GM12892 (cell line): ENCODE results near the gene FGGY.
"Not testable (repeated sequence)": the region's sequence is repeated elsewhere in the genome, so short reads cannot be mapped to it uniquely, and the experiment has no call there.

Experiments
- DNase-seq: peaks from one replicate; pipeline ENCODE4 v3.0.0; 2011; ENCODE audit not compliant: insufficient read length
- FAIRE-seq: peaks from 2 replicates; lab custom pipeline; 2011; peaks lifted over from hg19 to GRCh38; lab: Jason Lieb, UNC
- POLR2A ChIP-seq: IDR thresholded peaks from 2 replicates; pipeline ENCODE4 v1.6.1; 2011; ENCODE audit warnings: low read depth, low read length, control low read depth
- POLR2AphosphoS5 ChIP-seq: IDR thresholded peaks from 2 replicates; pipeline ENCODE4 v1.6.1; 2011; ENCODE audit warnings: low read depth, low read length, control low read depth
- TAF1 ChIP-seq: IDR thresholded peaks from 2 replicates; pipeline ENCODE4 v1.6.1; 2011; ENCODE audit warnings: low read depth, mild to moderate bottlenecking, control low read depth, low read length, borderline replicate concordance

Gene FGGY

GRCh38 chr1:59521456-59521855 lies 224.6 kb downstream of the FGGY start:
- no peak for FAIRE-seq
- TF ChIP-seq TAF1 = no peak
- DNase-seq = no peak

GRCh38 chr1:59522925-59523505 lies 226.1 kb downstream of the FGGY start:
- FAIRE-seq (no peak), DNase-seq (no peak)
- TF ChIP-seq POLR2A (no peak), TAF1 (no peak), POLR2AphosphoS5 (no peak)

DNA sequence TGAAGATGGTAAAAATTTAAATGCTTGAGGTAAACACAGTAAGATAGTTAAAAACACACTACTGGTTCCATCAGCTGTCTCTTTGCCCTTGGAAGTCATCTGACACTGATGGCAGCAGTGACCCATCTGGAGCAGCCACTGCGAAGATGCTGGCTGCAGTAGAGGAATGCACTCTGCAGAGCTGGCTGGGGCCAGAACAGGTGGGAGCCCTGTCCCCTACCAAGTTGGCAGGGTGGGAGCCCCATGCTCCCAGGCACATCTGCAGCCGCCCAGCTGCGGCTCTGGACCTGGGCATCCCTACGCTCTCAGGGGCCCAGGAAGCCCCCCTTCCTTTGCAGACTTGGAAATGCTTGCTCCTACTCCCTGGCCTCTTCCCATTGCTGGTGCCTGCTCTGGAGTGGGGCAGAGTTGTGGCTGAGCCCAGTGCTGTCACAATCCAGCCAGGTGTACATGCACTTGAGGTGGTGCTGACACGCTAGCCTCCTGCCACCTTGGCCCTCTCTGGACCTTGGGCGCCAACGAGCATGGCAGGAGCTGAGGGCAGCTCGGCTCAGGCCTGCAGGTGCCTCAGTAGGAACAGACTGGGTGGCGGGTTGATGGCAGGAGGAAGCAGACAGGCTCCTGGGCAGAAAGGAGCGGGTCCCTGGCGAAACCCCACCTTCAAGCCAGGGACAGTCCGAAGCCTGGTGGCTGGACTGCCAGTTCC lies 227.0 kb downstream of the FGGY start:
- no peak for TF ChIP-seq POLR2A
- TF ChIP-seq POLR2AphosphoS5 = no peak
- no peak for TF ChIP-seq TAF1
- no peak for FAIRE-seq
- DNase-seq = no peak

GRCh38 chr1:59526240-59526639 lies 229.3 kb downstream of the FGGY start:
- no peak for TF ChIP-seq TAF1
- no peak for TF ChIP-seq POLR2A
- TF ChIP-seq POLR2AphosphoS5 = no peak
- FAIRE-seq (no peak), DNase-seq (no peak)

- FAIRE-seq = no peak
- TF ChIP-seq TAF1 = no peak
- no peak for TF ChIP-seq POLR2AphosphoS5
- no peak for TF ChIP-seq POLR2A
- DNase-seq = no peak
Measured at GRCh38 chr1:59528471-59528870, 231.6 kb downstream of the FGGY start.

- FAIRE-seq (no peak), DNase-seq (no peak)
- TF ChIP-seq POLR2AphosphoS5 = no peak
Measured at GRCh38 chr1:59528900-59529299, 232.0 kb downstream of the FGGY start.

- DNase-seq (no peak), FAIRE-seq (no peak)
- no peak for TF ChIP-seq TAF1
- no peak for TF ChIP-seq POLR2AphosphoS5
- no peak for TF ChIP-seq POLR2A
Measured at GRCh38 chr1:59530119-59530518, 233.2 kb downstream of the FGGY start.

- TF ChIP-seq TAF1 (no peak), POLR2AphosphoS5 (no peak), POLR2A (no peak)
- no peak for DNase-seq
- FAIRE-seq = no peak
Measured at GRCh38 chr1:59532102-59532501, 235.2 kb downstream of the FGGY start.

- not testable (repeated sequence) for FAIRE-seq, DNase-seq
Measured at GRCh38 chr1:59538476-59538875, 241.6 kb downstream of the FGGY start.

DNA sequence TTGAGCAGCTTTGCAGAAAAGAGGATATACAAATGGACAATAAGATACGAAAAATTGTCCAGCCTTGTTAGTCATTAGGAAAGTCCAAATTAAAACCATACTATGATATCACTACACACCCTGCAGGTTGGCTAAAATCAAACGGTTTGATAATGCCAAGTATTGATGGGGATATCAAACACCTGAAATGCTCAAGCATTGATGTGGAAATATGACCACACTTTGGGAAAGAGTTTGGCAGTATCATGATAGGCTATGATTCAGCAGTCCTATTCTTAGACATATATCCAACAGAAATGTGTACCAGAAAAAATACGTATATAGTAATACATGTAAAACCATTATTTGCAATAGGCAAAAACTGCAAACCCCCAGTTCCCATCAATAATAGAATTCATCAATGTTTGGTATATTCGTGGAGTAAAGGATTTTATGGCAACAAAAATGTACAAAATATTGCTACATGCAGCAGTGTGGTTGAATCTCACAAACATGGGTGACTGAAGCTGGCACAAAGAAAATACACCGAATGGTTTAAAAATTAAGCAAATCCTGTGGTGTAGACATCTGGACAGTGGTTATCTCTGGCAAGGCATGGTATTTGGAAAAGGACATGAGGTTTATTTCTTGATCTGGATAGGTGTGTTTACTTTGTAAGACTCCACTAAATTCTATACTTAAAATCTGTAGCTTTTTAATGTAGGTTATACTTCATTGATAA lies 243.2 kb downstream of the FGGY start:
- TF ChIP-seq TAF1 = no peak
- TF ChIP-seq POLR2AphosphoS5 = no peak
- TF ChIP-seq POLR2A = no peak
- DNase-seq (no peak), FAIRE-seq (no peak)

- TF ChIP-seq POLR2A (no peak), TAF1 (no peak), POLR2AphosphoS5 (no peak)
- DNase-seq (no peak), FAIRE-seq (no peak)
Measured at GRCh38 chr1:59541161-59541560, 244.3 kb downstream of the FGGY start.

- DNase-seq (no peak), FAIRE-seq (no peak)
- TF ChIP-seq TAF1 (no peak), POLR2A (no peak), POLR2AphosphoS5 (no peak)
Measured at GRCh38 chr1:59541891-59542290, 245.0 kb downstream of the FGGY start.
